ENCODE results near the gene TOPBP1.
"Not testable (repeated sequence)": the region's sequence is repeated elsewhere in the genome, so short reads cannot be mapped to it uniquely, and the experiment has no call there.

TOPBP1 gene

GRCh38 chr3:133661454-133662277 lies at the start of gene TOPBP1:
TOPBP1 (minus strand) TSS chr3:133661941; CDS start chr3:133661127, 814 bp downstream.
- DNase-seq: peak; percentile 94

- DNase-seq: no peak
These were observed 49.3 kb upstream of the TOPBP1 start for GRCh38 chr3:133711013-133711412.

- DNase-seq: no peak
These were observed 47.5 kb upstream of the TOPBP1 start for GRCh38 chr3:133709139-133709750.

- DNase-seq: peak; percentile 40
These were observed 44.3 kb upstream of the TOPBP1 start for GRCh38 chr3:133706033-133706432.

GRCh38 chr3:133703915-133704314 lies 42.2 kb upstream of the TOPBP1 start:
- peak; percentile 50 for DNase-seq

GRCh38 chr3:133701435-133702358 lies 40.0 kb upstream of the TOPBP1 start:
- DNase-seq: peak; percentile 42

GRCh38 chr3:133700351-133700750 lies 38.6 kb upstream of the TOPBP1 start:
- peak; percentile 28 for DNase-seq

GRCh38 chr3:133699903-133700302 lies 38.2 kb upstream of the TOPBP1 start:
- DNase-seq: no peak

GRCh38 chr3:133699467-133699866 lies 37.7 kb upstream of the TOPBP1 start:
- DNase-seq: peak; percentile 30

GRCh38 chr3:133697960-133698359 lies 36.2 kb upstream of the TOPBP1 start:
- peak; percentile 12 for DNase-seq

GRCh38 chr3:133695560-133696171 lies 33.9 kb upstream of the TOPBP1 start:
- DNase-seq: no peak

GRCh38 chr3:133694288-133695268 lies 32.8 kb upstream of the TOPBP1 start:
- peak; percentile 30 for DNase-seq

GRCh38 chr3:133693821-133694220 lies 32.1 kb upstream of the TOPBP1 start:
- peak; percentile 39 for DNase-seq

GRCh38 chr3:133692759-133693158 lies 31.0 kb upstream of the TOPBP1 start:
- DNase-seq: peak; percentile 29

- peak; percentile 38 for DNase-seq
These were observed 29.7 kb upstream of the TOPBP1 start for GRCh38 chr3:133691273-133692107.

GRCh38 chr3:133677993-133678392 lies 16.3 kb upstream of the TOPBP1 start:
- DNase-seq: not testable (repeated sequence)

GRCh38 chr3:133676336-133677118 lies 14.8 kb upstream of the TOPBP1 start:
- DNase-seq: no peak

- peak; percentile 63 for DNase-seq
These were observed 14.0 kb upstream of the TOPBP1 start for GRCh38 chr3:133675631-133676335.

Data from islet precursor cell (in vitro differentiated cells).